ENCODE data around the gene ENPP5.
A peak's percentile ranks its signal among the peaks of the same experiment; 100 is the strongest.
"Not testable (repeated sequence)": the region's sequence is repeated elsewhere in the genome, so short reads cannot be mapped to it uniquely, and the experiment has no call there.

ENPP5 gene

GRCh38 chr6:46138281-46138680 lies 32.5 kb downstream of the ENPP5 start:
- DNase-seq (ENCODE audit: insufficient read length, low spot score) (no peak), FAIRE-seq (no peak)
- TF ChIP-seq CTCF (IDR thresholded peaks at IDR 0.05; ENCODE audit: insufficient read depth, missing control alignments), result no peak

- FAIRE-seq, result no peak
- no peak for TF ChIP-seq CTCF (IDR thresholded peaks at IDR 0.05; ENCODE audit: insufficient read depth, missing control alignments)
- DNase-seq (ENCODE audit: insufficient read length, low spot score), result no peak
Observed at GRCh38 chr6:46137387-46137786, 33.4 kb downstream of the ENPP5 start.

- no peak for TF ChIP-seq CTCF (IDR thresholded peaks at IDR 0.05; ENCODE audit: insufficient read depth, missing control alignments)
- FAIRE-seq (no peak), DNase-seq (ENCODE audit: insufficient read length, low spot score) (no peak)
Observed at GRCh38 chr6:46136831-46137230, 33.9 kb downstream of the ENPP5 start.

GRCh38 chr6:46135176-46135575 lies 35.6 kb downstream of the ENPP5 start:
- no peak for FAIRE-seq
- no peak for TF ChIP-seq CTCF (IDR thresholded peaks at IDR 0.05; ENCODE audit: insufficient read depth, missing control alignments)

GRCh38 chr6:46134216-46134615 lies 36.6 kb downstream of the ENPP5 start:
- no peak for TF ChIP-seq CTCF (IDR thresholded peaks at IDR 0.05; ENCODE audit: insufficient read depth, missing control alignments)
- FAIRE-seq (peak; percentile 82), DNase-seq (ENCODE audit: insufficient read length, low spot score) (no peak)

More at GRCh38 chr6:46135176-46135575, 35.6 kb downstream of the ENPP5 start:
- no peak for DNase-seq (ENCODE audit: insufficient read length, low spot score)

GRCh38 chr6:46131291-46131690 lies 39.5 kb downstream of the ENPP5 start:
- FAIRE-seq; DNase-seq (ENCODE audit: insufficient read length, low spot score): not testable (repeated sequence)

- TF ChIP-seq CTCF (IDR thresholded peaks at IDR 0.05; ENCODE audit: insufficient read depth, missing control alignments), result no peak
- no peak for DNase-seq (ENCODE audit: insufficient read length, low spot score)
- FAIRE-seq, result no peak
Observed at GRCh38 chr6:46130666-46131065, 40.1 kb downstream of the ENPP5 start.
